ENCODE measurements around the gene TMCO4. TPM values are rescaled to one million over a fixed set of nuclear protein-coding genes. Genes with fewer than 3 reads are reported as not detected.
A peak's percentile ranks its signal among the peaks of the same experiment; 100 is the strongest.
"Not testable (repeated sequence)": the region's sequence is repeated elsewhere in the genome, so short reads cannot be mapped to it uniquely, and the experiment has no call there.

The TMCO4 gene
- total and polyA plus RNA-seq, 5 donors from 2014 or later = 10.9 to 18.7 (median 14.1) TPM

- Mint-ChIP-seq H3K4me1 (peaks cover 0 to 25% (median 10%) of the 10 kb centered on the region in 4 donors), H3K27ac (peak overlapping the region in 2 of 3 donors; percentile 32 to 95), H3K9me3 (no peaks in the 10 kb centered on the region), H3K4me3 (peak overlapping the region; percentile 58 to 93 (median 84)), H3K36me3 (no peaks in the 10 kb centered on the region), H3K27me3 (peaks cover 53% of the 10 kb centered on the region)
- H3K4me1 ChIP-seq (ENCODE audit: control insufficient read depth, insufficient read depth, low read length, poor library complexity, severe bottlenecking) = peaks cover 10% of the 10 kb centered on the region
- no peak overlapping the region for H3K4me3 ChIP-seq (ENCODE audit: low read depth, low read length)
- ATAC-seq (ENCODE audit: low read depth in 2 of 2) (peak; percentile 44 to 47), DNase-seq (peak in 1 of 3 donors; percentile 57)
- peaks cover 14% of the 10 kb centered on the region for H3K27me3 ChIP-seq (ENCODE audit: control insufficient read depth, insufficient read depth, low read length)
- no peaks in the 10 kb centered on the region for H3K36me3 ChIP-seq (ENCODE audit: control insufficient read depth, insufficient read depth, low read length)
- H3K27ac ChIP-seq (ENCODE audit: insufficient read depth, low read length, poor library complexity, severe bottlenecking) = no peak overlapping the region
- no peaks in the 10 kb centered on the region for H3K9me3 ChIP-seq (ENCODE audit: control insufficient read depth in 2 of 2, low read length in 2 of 2)
Observed at GRCh38 chr1:19644681-19645410, 154.9 kb downstream of the TMCO4 start.

- no peak overlapping the region for H3K27ac ChIP-seq (ENCODE audit: insufficient read depth, low read length, poor library complexity, severe bottlenecking)
- H3K36me3 Mint-ChIP-seq = no peaks in the 10 kb centered on the region
- no peak for DNase-seq
- peaks cover 14% of the 10 kb centered on the region for H3K27me3 ChIP-seq (ENCODE audit: control insufficient read depth, insufficient read depth, low read length)
- peaks cover 56% of the 10 kb centered on the region for H3K27me3 Mint-ChIP-seq
- no peak overlapping the region for H3K27ac Mint-ChIP-seq
- no peak overlapping the region for H3K4me3 ChIP-seq (ENCODE audit: low read depth, low read length)
- H3K9me3 Mint-ChIP-seq = no peaks in the 10 kb centered on the region
- no peaks in the 10 kb centered on the region for H3K9me3 ChIP-seq (ENCODE audit: control insufficient read depth in 2 of 2, low read length in 2 of 2)
- H3K4me1 ChIP-seq (ENCODE audit: control insufficient read depth, insufficient read depth, low read length, poor library complexity, severe bottlenecking) = peaks cover 10% of the 10 kb centered on the region
- H3K4me1 Mint-ChIP-seq = peaks cover 0 to 25% (median 10%) of the 10 kb centered on the region in 4 donors
- H3K36me3 ChIP-seq (ENCODE audit: control insufficient read depth, insufficient read depth, low read length) = no peaks in the 10 kb centered on the region
- peak overlapping the region in 1 of 4 donors; percentile 79 for H3K4me3 Mint-ChIP-seq
- peak in 1 of 2 donors; percentile 6 for ATAC-seq (ENCODE audit: low read depth in 2 of 2)
Observed at GRCh38 chr1:19644395-19644680, 155.4 kb downstream of the TMCO4 start.

- peak; percentile 44 to 59 (median 49) for DNase-seq
- Histone ChIP-seq H3K4me3 (ENCODE audit: low read depth, low read length) (no peak within 1 kb of the TSS), H3K4me1 (ENCODE audit: control insufficient read depth, insufficient read depth, low read length, poor library complexity, severe bottlenecking) (peaks cover 10% of the 10 kb centered on the region), H3K9me3 (ENCODE audit: control insufficient read depth in 2 of 2, low read length in 2 of 2) (no peaks in the 10 kb centered on the region), H3K27me3 (ENCODE audit: control insufficient read depth, insufficient read depth, low read length) (peaks cover 14% of the 10 kb centered on the region), H3K36me3 (ENCODE audit: control insufficient read depth, insufficient read depth, low read length) (no peaks in the 10 kb centered on the region), H3K27ac (ENCODE audit: insufficient read depth, low read length, poor library complexity, severe bottlenecking) (no peak within 1 kb of the TSS)
- H3K4me3 Mint-ChIP-seq = peak within 1 kb of the TSS; percentile 62 to 93 (median 84)
- peak within 1 kb of the TSS in 2 of 3 donors; percentile 51 to 95 for H3K27ac Mint-ChIP-seq
- peaks cover 0 to 25% (median 10%) of the 10 kb centered on the region in 4 donors for H3K4me1 Mint-ChIP-seq
- peaks cover 59% of the 10 kb centered on the region for H3K27me3 Mint-ChIP-seq
- no peaks in the 10 kb centered on the region for H3K9me3 Mint-ChIP-seq
- peak; percentile 77 for ATAC-seq (ENCODE audit: low read depth in 2 of 2)
- no peaks in the 10 kb centered on the region for H3K36me3 Mint-ChIP-seq
Observed at GRCh38 chr1:19643602-19644394, 155.9 kb downstream of the TMCO4 start, which contains the start of gene NBL1. Gene NBL1 (plus strand): TSS chr1:19644311. CDS start chr1:19655031, 10,720 bp downstream.

GRCh38 chr1:19643121-19643520 is 156.6 kb downstream of the TMCO4 start:
- H3K4me3 Mint-ChIP-seq = peak overlapping the region; percentile 62 to 86 (median 76)
- H3K9me3 Mint-ChIP-seq = no peaks in the 10 kb centered on the region
- Histone ChIP-seq H3K27me3 (ENCODE audit: control insufficient read depth, insufficient read depth, low read length) (peaks cover 14% of the 10 kb centered on the region), H3K27ac (ENCODE audit: insufficient read depth, low read length, poor library complexity, severe bottlenecking) (no peak overlapping the region), H3K4me3 (ENCODE audit: low read depth, low read length) (no peak overlapping the region), H3K4me1 (ENCODE audit: control insufficient read depth, insufficient read depth, low read length, poor library complexity, severe bottlenecking) (peaks cover 10% of the 10 kb centered on the region), H3K9me3 (ENCODE audit: control insufficient read depth in 2 of 2, low read length in 2 of 2) (no peaks in the 10 kb centered on the region), H3K36me3 (ENCODE audit: control insufficient read depth, insufficient read depth, low read length) (no peaks in the 10 kb centered on the region)
- DNase-seq = no peak
- peaks cover 0 to 25% (median 10%) of the 10 kb centered on the region in 4 donors for H3K4me1 Mint-ChIP-seq
- ATAC-seq (ENCODE audit: low read depth in 2 of 2) = no peak
- H3K27ac Mint-ChIP-seq = peak overlapping the region in 2 of 3 donors; percentile 51 to 71
- peaks cover 63% of the 10 kb centered on the region for H3K27me3 Mint-ChIP-seq
- no peaks in the 10 kb centered on the region for H3K36me3 Mint-ChIP-seq

GRCh38 chr1:19640363-19641316 is 159.1 kb downstream of the TMCO4 start:
- peaks cover 42% of the 10 kb centered on the region for H3K27me3 Mint-ChIP-seq
- no peaks in the 10 kb centered on the region for H3K36me3 Mint-ChIP-seq
- no peaks in the 10 kb centered on the region for H3K9me3 Mint-ChIP-seq
- H3K27ac Mint-ChIP-seq = no peak overlapping the region
- Histone ChIP-seq H3K9me3 (ENCODE audit: control insufficient read depth in 2 of 2, low read length in 2 of 2) (no peaks in the 10 kb centered on the region), H3K27ac (ENCODE audit: insufficient read depth, low read length, poor library complexity, severe bottlenecking) (no peak overlapping the region), H3K27me3 (ENCODE audit: control insufficient read depth, insufficient read depth, low read length) (peaks cover 12% of the 10 kb centered on the region), H3K36me3 (ENCODE audit: control insufficient read depth, insufficient read depth, low read length) (no peaks in the 10 kb centered on the region), H3K4me3 (ENCODE audit: low read depth, low read length) (no peak overlapping the region), H3K4me1 (ENCODE audit: control insufficient read depth, insufficient read depth, low read length, poor library complexity, severe bottlenecking) (peaks cover 10% of the 10 kb centered on the region)
- DNase-seq = no peak
- no peak overlapping the region for H3K4me3 Mint-ChIP-seq
- H3K4me1 Mint-ChIP-seq = peaks cover 0 to 8% (median 3%) of the 10 kb centered on the region in 4 donors
- no peak for ATAC-seq (ENCODE audit: low read depth in 2 of 2)

- Mint-ChIP-seq H3K27me3 (peaks cover 39% of the 10 kb centered on the region), H3K4me3 (peak overlapping the region in 1 of 4 donors; percentile 27), H3K27ac (no peak overlapping the region), H3K9me3 (no peaks in the 10 kb centered on the region), H3K36me3 (no peaks in the 10 kb centered on the region), H3K4me1 (peaks cover 0 to 8% (median 3%) of the 10 kb centered on the region in 4 donors)
- Histone ChIP-seq H3K36me3 (ENCODE audit: control insufficient read depth, insufficient read depth, low read length) (no peaks in the 10 kb centered on the region), H3K27me3 (ENCODE audit: control insufficient read depth, insufficient read depth, low read length) (peaks cover 12% of the 10 kb centered on the region), H3K27ac (ENCODE audit: insufficient read depth, low read length, poor library complexity, severe bottlenecking) (no peak overlapping the region), H3K9me3 (ENCODE audit: control insufficient read depth in 2 of 2, low read length in 2 of 2) (no peaks in the 10 kb centered on the region), H3K4me1 (ENCODE audit: control insufficient read depth, insufficient read depth, low read length, poor library complexity, severe bottlenecking) (peaks cover 7% of the 10 kb centered on the region), H3K4me3 (ENCODE audit: low read depth, low read length) (no peak overlapping the region)
- no peak for ATAC-seq (ENCODE audit: low read depth in 2 of 2)
- no peak for DNase-seq
Observed at GRCh38 chr1:19639999-19640362, 159.7 kb downstream of the TMCO4 start.

GRCh38 chr1:19639228-19639627 is 160.5 kb downstream of the TMCO4 start:
- ATAC-seq (ENCODE audit: low read depth in 2 of 2); H3K4me3 Mint-ChIP-seq; H3K4me1 ChIP-seq (ENCODE audit: control insufficient read depth, insufficient read depth, low read length, poor library complexity, severe bottlenecking); H3K9me3 ChIP-seq (ENCODE audit: control insufficient read depth in 2 of 2, low read length in 2 of 2); H3K36me3 ChIP-seq (ENCODE audit: control insufficient read depth, insufficient read depth, low read length); H3K27ac Mint-ChIP-seq; H3K4me3 ChIP-seq (ENCODE audit: low read depth, low read length); H3K27ac ChIP-seq (ENCODE audit: insufficient read depth, low read length, poor library complexity, severe bottlenecking); H3K36me3 Mint-ChIP-seq; H3K4me1 Mint-ChIP-seq; DNase-seq; H3K9me3 Mint-ChIP-seq: not testable (repeated sequence)
- peaks cover 12% of the 10 kb centered on the region for H3K27me3 ChIP-seq (ENCODE audit: control insufficient read depth, insufficient read depth, low read length)
- H3K27me3 Mint-ChIP-seq = peaks cover 33% of the 10 kb centered on the region

All from CD4-positive, CD25-positive, alpha-beta regulatory T cell (primary cell).